ENCODE results near the gene SEL1L3.

The SEL1L3 gene

GRCh38 chr4:25795566-25796454 is 67.0 kb downstream of the SEL1L3 start:
- DNase-seq (ENCODE audit: insufficient read length, low spot score) (peak; percentile 75), FAIRE-seq (peak; percentile 72)

- no peak for DNase-seq (ENCODE audit: insufficient read length, low spot score)
- FAIRE-seq = no peak
Observed at GRCh38 chr4:25795091-25795490, 67.7 kb downstream of the SEL1L3 start.

DNA sequence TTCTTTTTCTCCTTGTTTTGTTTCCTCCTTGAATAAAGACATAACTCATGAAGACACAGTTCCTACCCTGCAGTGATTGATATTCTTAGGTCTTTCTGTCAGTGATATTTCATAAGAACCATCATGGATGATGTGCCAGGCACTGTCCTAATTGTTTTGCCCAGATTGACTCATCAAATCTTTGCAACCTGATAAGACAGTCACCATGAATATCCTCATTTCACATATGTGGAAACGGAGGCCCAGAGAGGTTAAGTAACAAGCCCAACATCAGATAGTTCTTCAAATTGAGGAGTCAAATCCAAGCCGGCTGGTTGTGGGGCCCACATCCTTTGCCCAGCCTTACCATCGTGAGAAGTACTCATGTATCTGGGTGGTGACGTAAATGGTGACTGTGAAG is 69.9 kb downstream of the SEL1L3 start:
- no peak for DNase-seq (ENCODE audit: insufficient read length, low spot score)
- FAIRE-seq = no peak

- DNase-seq (ENCODE audit: insufficient read length, low spot score) (no peak), FAIRE-seq (no peak)
Observed at GRCh38 chr4:25792200-25792791, 70.5 kb downstream of the SEL1L3 start.

DNA sequence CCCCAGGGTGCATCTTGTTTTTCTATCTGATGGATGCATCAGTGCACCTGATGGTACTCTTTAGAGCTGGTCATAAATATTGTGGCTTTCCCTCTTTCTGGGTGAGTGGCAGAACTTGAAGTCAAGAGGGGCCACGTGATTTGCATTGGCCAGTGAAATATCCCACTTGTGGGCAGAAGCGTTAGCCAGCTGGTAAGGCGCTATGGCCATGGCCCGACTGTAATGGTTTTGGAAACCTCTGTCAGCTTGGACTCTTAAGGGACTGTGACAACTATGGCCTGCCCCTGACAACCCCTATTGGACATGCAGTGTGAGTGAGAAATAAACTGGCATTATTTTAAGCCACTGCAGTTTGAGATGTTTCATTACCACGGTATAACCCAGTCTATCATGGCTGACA is 72.8 kb downstream of the SEL1L3 start:
- no peak for FAIRE-seq
- DNase-seq (ENCODE audit: insufficient read length, low spot score) = no peak

DNA sequence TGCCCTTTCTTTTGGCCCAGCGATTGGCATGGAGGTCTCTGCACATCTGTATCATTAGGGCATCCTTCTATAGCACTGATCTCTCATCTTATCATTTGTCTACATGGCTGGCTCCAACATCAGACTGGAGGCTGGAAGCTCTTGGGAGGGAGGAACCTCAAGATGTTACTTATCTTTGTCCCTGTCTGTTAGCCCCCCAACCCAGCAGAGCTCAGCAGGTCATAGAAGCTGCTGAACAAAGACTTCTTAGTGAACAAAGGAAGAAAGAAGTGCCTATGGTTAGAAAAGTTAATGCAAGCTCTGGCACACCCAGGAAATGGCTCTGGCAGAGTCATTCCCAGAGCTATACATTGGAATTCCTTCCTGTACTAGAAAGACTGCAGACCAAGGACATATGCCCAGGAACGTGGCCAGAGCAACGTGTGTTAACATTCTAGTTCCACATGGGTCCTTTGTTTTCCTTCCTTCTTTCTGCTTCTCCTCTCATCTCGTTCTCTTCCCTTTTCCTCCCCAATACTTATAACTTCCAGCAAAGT is 74.0 kb downstream of the SEL1L3 start:
- DNase-seq (ENCODE audit: insufficient read length, low spot score) (no peak), FAIRE-seq (no peak)

GRCh38 chr4:25786497-25787065 is 76.2 kb downstream of the SEL1L3 start:
- no peak for DNase-seq (ENCODE audit: insufficient read length, low spot score)
- FAIRE-seq = no peak

DNA sequence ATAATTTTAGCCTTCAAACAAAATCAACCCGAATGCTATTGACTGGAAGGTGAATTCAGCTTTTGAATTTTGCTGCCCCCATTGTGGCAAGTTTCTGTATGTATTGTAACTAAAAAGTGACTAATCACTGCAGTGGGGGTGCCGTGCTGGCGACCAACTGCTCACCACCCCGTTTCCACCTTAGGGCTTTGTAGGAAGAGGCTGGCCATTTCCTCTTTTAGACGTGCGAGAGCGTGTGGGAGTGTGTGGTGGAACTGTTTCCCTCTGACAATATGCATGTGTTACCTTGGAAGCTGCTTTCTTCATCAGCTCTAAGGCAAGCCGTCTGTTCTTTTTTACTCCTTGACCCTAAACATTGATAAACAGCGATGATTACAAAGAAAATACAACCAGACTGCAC is 78.8 kb downstream of the SEL1L3 start:
- FAIRE-seq = no peak
- no peak for DNase-seq (ENCODE audit: insufficient read length, low spot score)

GRCh38 chr4:25783126-25783525 is 79.7 kb downstream of the SEL1L3 start:
- DNase-seq (ENCODE audit: insufficient read length, low spot score) = no peak
- no peak for FAIRE-seq

DNA sequence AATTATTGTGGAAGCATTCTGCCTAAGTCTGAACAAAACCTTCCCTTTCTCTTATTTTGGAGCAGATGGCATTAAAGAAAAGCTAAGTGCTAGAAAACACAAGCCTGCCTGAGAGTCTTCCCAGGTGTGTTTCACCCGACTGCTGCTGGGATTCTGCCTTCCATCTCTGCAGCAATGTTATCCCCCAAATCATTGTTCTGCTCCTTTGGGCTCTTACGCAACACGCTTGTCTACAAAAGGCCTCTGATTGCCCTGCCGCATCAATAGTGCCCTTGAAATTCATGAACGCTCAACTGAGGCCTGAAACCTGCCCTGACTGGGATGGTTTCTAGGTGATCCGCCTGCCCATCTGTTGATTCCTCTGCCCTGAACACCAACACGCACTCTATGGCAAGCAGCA is 80.3 kb downstream of the SEL1L3 start:
- no peak for DNase-seq (ENCODE audit: insufficient read length, low spot score)
- no peak for FAIRE-seq

DNA sequence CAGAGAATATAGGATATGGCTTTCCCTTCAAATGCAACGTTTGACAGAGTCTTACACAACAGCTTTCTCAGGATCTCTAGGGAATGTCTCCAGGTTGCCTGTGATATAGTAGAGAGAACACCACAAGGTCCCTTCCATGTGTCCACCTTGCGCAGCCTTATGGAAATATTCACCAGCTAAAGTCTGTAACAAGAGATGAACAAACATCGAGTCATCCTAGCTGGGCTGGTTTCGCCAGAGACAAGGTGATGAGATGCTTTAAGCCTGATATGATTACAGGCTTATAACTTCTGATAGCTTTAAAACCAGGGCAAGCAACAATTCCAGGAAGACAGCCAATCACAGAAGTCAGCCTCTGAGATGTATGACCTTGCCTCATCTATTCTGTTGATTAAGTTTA is 83.8 kb downstream of the SEL1L3 start:
- FAIRE-seq = no peak
- no peak for DNase-seq (ENCODE audit: insufficient read length, low spot score)

DNA sequence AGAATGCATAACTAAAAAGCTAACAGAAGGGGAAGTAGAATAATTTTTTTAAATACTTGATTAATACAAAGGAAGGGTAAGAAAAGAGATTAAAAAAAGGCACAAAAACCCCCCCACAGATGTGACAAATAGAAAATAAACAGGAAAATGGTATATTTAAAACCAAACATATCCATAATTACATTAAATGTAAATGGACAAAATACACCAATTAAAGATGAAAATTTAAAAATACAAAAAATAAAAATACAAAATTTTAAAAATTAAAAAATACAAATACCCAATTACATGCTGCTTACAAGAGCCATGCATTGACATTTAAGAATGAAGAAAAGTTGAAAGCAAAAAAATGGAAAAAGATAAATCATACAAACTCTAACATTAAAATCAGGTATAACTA is 86.0 kb downstream of the SEL1L3 start:
- no peak for FAIRE-seq

DNA sequence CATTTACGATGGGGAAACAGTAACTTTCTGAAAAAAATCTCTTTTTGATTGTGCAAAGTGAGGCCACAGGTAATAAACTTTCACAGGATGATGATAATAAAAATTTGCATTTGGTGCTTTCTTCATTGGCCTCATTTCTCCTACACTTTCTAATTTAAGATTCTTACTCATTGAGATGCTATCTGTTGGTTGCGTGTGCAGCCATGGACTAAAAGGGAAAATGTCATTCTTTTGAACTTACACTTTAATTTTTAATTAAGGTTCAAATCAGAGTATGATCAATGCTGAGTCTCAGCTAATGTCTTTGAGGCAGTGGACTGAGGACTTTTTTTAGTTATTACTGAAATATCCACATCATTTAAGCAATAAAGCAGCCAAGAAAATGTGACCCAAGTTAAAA is 87.6 kb downstream of the SEL1L3 start:
- no peak for DNase-seq (ENCODE audit: insufficient read length, low spot score)
- FAIRE-seq = no peak

More for the DNA sequence above, 86.0 kb downstream of the SEL1L3 start:
- no peak for DNase-seq (ENCODE audit: insufficient read length, low spot score)

GRCh38 chr4:25773358-25773757 is 89.4 kb downstream of the SEL1L3 start:
- no peak for FAIRE-seq
- no peak for DNase-seq (ENCODE audit: insufficient read length, low spot score)

DNA sequence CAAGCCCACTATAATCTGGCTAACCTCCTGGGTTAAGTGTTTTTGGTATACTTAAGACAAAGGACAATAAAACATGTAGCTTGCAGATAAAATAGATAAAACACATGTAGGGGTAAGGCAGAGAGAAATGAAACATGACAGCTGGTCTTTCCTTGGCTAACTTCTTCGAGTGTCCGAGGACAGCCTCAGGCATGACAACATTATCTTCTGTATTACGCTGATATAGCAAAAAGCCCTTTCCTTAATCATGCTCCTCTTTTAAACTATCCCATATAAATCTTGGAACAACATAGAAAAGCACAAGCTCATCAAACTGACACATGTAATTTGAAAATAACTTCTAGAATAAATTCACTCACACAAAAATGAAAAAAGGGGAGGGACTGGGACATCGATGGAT is 91.1 kb downstream of the SEL1L3 start:
- FAIRE-seq (no peak), DNase-seq (ENCODE audit: insufficient read length, low spot score) (no peak)

- DNase-seq (ENCODE audit: insufficient read length, low spot score) (no peak), FAIRE-seq (no peak)
Observed at GRCh38 chr4:25770847-25771246, 91.9 kb downstream of the SEL1L3 start.

- DNase-seq (ENCODE audit: insufficient read length, low spot score) = no peak
- no peak for FAIRE-seq
Observed at GRCh38 chr4:25769251-25769650, 93.5 kb downstream of the SEL1L3 start.

GRCh38 chr4:25767877-25768725 is 94.7 kb downstream of the SEL1L3 start:
- DNase-seq (ENCODE audit: insufficient read length, low spot score) (peak; percentile 78), FAIRE-seq (peak; percentile 13)

GRCh38 chr4:25760518-25761157 is 102.2 kb downstream of the SEL1L3 start:
- peak; percentile 13 for DNase-seq (ENCODE audit: insufficient read length, low spot score)

DNA sequence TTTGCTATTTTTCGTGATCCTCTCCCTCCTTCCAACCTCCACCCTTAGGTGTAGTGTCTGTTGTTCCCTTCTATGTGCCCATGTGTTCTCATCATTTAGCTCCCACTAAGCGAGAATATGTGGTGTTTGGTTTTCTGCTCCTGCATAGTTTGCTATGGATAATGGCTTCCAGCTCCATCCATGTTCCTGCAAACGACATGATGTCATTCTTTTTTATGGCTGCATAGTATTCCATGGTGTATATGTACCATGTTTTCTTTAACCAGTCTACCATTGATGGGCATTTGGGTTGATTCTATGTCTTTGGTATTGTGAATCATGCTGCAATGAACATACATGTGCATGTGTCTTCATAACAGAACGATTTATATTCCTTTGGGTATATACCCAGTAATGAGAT is 102.7 kb downstream of the SEL1L3 start:
- FAIRE-seq = no peak
- no peak for DNase-seq (ENCODE audit: insufficient read length, low spot score)

More at GRCh38 chr4:25760518-25761157, 102.2 kb downstream of the SEL1L3 start:
- no peak for FAIRE-seq

Measured in HTR-8/SVneo (cell line).